ENCODE results near the gene THOC6.

DNA sequence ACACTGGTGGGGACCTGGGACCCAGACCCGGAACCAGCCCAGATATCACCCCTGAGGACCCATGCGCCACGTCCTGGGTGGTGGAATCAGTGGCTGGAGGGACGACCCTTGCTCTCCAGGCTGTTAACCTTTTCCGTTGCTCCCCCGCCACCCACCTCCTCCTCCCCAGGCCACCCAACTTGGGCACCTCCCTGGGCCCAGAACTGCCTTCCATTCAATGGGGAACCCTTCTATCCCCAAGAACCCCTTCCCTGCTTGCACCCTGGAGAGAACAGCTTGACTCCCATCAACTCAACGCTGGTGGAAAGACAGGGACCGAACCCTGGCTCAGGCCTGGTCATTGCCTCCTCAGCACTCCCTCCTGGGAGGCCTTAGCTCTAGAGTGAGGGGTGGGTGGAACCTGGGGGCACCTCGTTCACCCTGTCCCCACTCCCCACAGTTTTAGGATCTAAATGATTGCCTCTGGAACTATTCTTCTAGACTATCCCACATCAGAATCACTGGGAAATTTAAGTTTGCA is 35.9 kb downstream of the THOC6 start:
- TF ChIP-seq RARB (CRISPR knock-in tag; IDR thresholded peaks at IDR 0.05) (no peak), ZFP3 (CRISPR knock-in tag; IDR thresholded peaks at IDR 0.05) (no peak), ZNF70 (CRISPR knock-in tag; IDR thresholded peaks at IDR 0.05) (no peak), ZC3H10 (CRISPR knock-in tag; IDR thresholded peaks at IDR 0.05) (no peak), ISL1 (CRISPR knock-in tag; IDR thresholded peaks at IDR 0.05) (no peak), BACH2 (CRISPR knock-in tag; IDR thresholded peaks at IDR 0.05; ENCODE audit: borderline replicate concordance) (no peak), ZFP30 (CRISPR knock-in tag; IDR thresholded peaks at IDR 0.05) (no peak), PPARA (CRISPR knock-in tag; IDR thresholded peaks at IDR 0.05; ENCODE audit: borderline replicate concordance) (no peak)
- TF ChIP-seq, protein P1, sequence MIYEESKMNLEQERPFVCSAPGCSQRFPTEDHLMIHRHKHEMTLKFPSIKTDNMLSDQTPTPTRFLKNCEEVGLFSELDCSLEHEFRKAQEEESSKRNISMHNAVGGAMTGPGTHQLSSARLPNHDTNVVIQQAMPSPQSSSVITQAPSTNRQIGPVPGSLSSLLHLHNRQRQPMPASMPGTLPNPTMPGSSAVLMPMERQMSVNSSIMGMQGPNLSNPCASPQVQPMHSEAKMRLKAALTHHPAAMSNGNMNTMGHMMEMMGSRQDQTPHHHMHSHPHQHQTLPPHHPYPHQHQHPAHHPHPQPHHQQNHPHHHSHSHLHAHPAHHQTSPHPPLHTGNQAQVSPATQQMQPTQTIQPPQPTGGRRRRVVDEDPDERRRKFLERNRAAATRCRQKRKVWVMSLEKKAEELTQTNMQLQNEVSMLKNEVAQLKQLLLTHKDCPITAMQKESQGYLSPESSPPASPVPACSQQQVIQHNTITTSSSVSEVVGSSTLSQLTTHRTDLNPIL (CRISPR knock-in tag; IDR thresholded peaks at IDR 0.05; ENCODE audit: low read depth), result no peak
- TF ChIP-seq, protein P2, sequence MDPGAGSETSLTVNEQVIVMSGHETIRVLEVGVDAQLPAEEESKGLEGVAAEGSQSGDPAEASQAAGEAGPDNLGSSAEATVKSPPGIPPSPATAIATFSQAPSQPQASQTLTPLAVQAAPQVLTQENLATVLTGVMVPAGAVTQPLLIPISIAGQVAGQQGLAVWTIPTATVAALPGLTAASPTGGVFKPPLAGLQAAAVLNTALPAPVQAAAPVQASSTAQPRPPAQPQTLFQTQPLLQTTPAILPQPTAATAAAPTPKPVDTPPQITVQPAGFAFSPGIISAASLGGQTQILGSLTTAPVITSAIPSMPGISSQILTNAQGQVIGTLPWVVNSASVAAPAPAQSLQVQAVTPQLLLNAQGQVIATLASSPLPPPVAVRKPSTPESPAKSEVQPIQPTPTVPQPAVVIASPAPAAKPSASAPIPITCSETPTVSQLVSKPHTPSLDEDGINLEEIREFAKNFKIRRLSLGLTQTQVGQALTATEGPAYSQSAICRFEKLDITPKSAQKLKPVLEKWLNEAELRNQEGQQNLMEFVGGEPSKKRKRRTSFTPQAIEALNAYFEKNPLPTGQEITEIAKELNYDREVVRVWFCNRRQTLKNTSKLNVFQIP (CRISPR knock-in tag; IDR thresholded peaks at IDR 0.05; ENCODE audit: borderline replicate concordance, low read depth), result no peak
- TF ChIP-seq, protein P3, sequence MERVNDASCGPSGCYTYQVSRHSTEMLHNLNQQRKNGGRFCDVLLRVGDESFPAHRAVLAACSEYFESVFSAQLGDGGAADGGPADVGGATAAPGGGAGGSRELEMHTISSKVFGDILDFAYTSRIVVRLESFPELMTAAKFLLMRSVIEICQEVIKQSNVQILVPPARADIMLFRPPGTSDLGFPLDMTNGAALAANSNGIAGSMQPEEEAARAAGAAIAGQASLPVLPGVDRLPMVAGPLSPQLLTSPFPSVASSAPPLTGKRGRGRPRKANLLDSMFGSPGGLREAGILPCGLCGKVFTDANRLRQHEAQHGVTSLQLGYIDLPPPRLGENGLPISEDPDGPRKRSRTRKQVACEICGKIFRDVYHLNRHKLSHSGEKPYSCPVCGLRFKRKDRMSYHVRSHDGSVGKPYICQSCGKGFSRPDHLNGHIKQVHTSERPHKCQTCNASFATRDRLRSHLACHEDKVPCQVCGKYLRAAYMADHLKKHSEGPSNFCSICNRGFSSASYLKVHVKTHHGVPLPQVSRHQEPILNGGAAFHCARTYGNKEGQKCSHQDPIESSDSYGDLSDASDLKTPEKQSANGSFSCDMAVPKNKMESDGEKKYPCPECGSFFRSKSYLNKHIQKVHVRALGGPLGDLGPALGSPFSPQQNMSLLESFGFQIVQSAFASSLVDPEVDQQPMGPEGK (CRISPR knock-in tag; IDR thresholded peaks at IDR 0.05; ENCODE audit: borderline replicate concordance), result no peak
